ENCODE measurements around the gene AOPEP.
"Not testable (repeated sequence)": the region's sequence is repeated elsewhere in the genome, so short reads cannot be mapped to it uniquely, and the experiment has no call there.

AOPEP gene

DNA sequence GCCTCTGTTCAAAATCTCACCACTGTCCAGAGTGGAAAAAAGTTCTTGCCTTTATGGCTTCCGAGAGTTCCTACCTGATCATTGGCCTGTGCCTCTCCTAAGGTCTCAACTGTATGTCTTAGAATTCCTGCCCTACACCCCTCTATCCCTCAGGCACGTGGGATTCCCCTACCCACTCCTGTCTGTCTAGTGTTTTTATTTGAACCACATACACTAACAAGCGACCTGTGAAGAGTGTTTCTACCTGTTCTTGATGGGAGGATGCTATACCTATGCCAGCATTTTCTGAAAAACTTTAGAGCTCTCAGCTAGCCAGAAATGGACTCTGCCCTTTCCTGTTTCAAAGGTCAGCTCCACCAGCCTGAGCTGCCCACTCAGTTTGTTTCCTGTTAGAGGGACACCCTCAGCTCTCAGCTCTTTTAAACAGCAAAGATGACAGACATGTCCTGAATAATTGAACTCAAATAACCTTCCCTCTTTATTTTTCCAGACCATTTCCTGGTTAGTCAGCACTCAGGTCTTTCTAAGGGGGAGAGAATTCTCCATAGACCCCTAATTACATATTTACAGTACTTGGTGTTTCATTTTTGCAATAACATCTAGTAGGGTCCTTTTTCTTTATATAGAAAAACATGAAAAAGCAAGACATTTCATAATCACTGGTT, 214.8 kb downstream of the AOPEP start:
- no peak for DNase-seq

DNA sequence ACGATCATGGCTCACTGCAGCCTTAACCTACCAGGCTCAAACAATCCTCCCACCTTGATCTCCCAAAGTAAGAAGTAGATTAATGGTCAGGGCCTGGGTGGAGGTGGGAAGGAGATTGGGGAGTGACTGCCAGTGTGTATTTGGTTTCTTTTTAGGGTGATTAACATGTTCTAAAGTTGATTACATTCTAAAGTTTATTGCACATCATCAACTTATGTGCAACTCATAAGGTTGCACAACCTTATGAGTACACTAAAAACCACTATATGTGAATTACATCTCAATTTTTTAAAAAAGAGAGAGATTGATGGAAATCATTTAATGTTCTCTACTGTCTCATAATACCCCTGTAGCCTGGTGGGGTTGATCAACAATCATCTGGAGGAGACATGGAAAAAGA, 218.1 kb downstream of the AOPEP start:
- no peak for DNase-seq

DNA sequence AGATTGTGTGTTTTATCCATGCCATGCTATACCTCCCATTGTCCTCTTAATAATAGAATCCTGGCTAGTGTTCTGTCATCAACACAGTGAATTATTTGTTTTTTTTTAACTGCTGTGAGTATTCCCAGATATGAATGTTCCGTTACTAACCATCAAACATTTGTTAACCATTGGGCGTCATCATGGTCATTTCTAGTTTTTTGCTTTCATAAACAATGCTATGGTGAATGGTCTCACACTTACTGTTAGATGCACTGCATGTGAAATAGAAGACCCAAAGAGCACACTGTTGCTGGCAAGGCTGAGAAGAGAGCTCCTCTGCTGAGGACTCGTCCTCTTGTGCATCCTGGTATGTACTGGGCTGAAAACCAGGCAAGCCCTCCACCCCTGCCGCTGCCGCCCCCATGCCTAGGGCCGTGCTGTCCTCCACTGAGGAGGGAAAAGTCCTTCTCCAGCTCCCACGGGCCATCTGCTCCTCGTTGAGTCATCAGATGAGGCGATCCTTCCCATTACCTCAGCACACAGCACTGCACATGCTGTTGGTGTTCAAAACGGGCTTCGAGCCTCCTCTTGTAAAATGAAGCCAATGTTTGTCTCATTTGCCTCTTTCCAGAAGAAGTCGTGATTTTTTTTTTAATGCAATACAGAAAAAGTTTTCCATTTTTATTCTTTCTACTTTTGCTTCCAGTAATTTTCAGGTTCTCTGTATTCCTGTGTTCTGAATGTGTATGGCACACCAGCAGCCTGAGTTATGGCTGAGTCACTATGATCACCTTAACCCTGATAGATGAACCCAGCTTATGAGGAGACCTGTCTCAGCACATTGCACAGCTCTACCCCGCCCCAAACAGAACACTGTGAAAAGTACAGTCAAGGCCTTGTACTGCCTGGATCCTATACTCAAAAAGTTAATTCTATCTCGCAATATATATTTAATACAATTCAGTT, 219.0 kb downstream of the AOPEP start:
- DNase-seq, result no peak

DNA sequence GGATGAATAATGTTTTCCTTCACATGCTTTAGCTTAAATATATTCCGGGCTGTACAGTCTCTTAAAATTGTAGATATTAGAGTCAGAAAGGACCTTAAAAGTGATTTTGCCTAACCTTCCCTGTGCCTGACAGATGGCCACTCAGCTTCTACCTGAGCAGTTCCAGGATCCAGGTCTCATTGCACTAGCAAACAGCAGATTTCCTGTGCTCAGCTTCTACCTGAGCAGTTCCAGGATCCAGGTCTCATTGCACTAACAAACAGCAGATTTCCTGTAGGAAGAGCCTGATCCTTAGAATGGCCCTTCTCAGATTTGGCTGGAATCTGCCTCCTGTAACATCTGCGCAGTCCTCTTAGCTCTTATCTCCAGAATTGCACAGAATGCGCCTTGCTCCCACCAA, 219.8 kb downstream of the AOPEP start:
- DNase-seq, result no peak

DNA sequence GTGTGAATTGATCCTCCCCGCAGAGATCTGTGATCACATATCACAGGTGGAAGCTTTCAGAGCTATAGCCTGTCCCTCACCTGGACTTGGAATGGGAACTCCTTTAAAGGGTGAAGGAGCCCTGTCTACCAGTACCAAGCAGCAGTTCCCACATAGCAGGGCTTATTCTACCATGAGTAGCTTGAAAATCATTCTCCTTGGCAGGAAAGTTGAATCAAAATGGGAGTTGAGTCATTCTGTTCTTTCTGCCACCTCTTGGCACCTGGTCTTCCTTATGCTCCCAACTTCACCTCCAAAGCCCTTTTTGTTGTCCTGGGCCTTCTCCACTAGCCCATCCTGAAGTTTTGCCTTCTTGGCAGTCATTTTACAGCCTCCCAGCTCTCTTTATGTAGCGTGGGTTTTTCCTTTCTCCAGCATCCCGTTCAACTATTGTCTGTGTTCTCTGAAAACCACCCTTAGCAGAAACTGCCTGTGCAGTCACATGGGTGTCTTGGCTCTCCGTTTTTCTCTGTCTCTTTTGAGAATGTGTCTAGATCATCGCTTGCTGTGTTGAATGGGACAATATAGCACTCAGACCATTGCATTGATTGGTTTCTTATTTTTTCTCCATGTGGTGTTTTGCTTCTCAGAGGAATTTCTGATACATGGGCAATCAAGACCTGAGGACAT, 222.2 kb downstream of the AOPEP start:
- no peak for DNase-seq

DNA sequence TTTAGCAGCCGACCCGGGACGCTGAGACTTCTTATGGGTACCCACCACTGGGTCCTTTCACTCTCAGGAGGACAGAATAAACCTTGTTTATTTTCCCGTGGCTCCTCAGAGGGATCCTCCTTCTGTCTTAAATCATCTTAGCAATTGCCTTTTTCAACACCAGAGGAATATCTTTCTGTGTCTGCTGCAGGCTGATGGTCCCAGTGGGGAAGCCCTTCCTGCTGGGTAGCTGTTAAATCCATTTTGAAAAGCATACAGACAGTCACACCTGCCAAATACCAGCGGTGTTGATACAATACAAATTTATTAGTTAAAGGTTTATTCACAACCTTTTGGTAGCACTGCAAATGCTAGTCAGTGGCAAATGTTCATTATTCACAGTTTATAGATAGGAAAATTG, 222.9 kb downstream of the AOPEP start:
- no peak for DNase-seq

DNA sequence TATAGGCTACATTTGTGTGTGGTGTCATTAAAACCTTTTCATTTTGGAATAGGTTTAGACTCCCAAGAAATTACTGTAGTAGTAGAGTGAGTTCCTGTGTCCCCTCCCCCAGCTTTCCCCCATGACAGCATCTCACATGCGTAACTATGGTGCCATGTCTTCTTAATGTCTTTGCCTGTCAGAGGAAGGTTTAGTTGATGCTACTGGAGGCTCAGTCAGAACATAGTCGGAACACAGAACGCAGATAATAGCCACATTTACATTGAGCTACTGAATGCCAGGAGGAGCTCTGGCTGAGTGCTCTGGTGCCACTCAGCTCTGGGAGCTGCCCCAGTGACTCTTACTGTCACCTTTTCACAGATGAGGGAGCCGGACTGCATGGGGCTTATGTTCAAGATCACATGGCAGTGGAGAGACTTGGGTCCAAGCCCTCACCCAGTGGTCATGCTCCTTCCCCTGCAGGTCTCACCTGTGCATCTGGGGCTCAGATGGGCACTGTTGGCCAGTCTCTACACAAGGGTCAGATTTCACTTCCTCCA, 223.6 kb downstream of the AOPEP start:
- DNase-seq, result no peak

DNA sequence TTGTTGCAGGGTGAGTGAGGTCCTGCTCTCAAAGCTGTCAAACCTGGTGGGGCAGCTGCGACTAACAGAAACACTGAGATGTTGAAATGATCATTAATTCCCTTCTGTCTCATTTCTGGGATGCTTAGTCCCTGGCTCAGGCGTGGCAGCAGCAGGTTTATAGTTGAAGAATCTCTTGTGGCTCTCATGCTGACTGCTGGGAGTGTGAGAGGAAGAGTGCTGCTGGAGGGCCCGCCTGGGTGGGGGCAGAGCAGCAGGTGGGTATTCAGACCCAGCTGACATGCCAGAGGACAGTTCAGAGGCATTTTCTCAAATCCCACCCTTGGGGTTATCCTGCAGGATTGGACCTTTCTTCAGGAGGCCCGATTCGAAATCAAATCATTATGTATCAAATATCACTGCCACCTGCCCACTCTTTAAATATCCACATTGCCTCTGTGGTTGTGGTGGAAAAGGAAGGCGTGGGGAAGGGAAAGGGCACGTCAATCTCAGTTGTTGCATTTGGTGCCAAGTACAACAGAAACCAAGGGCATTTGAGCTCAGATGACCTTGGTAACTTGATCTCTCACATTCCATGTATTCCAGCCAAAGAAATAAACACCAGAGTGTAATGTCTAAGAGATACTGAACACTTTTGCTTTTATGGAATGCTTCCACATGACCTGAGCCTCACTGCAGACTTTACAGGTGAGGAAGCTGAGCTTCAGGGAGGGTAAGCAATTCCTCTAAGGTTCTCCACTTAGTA, 224.3 kb downstream of the AOPEP start:
- no peak for DNase-seq

DNA sequence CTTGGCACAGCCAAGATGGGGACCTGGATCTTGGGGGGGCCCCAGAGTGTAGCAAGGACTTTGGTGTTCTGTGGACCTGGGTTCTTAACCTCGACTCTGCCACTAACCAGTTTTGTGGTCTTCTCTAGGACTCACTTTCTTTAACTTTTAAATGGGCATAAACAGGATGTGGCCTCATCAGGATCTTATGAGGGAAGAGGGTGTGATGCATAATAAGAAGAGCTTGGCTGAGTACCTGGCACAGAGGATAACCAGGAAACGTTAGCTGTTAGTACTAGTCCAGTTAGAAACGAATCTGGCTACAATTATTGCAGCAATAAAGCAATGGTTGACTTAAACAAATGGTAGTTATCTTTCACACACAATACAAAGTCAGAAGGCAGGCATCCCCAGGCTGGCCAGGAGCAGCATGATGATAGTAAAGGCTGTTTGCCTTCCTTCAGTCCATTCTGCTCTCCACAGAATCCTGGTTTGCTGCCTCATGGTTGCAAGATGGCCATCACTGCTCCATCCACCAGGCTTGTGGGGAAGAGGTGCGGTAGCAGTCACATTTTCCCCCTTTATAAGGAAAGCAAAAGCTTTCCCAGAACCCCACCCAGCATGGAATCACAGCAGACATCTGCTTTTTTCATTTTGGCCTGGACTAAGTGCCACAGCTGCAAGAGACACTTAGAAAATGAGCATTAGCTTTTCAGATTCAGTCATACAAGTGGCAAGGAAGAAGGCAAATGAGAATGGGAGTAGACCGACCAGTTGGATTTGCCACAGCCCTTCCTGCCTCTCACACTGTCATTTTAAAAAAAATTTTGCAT, 225.0 kb downstream of the AOPEP start:
- DNase-seq, result no peak

DNA sequence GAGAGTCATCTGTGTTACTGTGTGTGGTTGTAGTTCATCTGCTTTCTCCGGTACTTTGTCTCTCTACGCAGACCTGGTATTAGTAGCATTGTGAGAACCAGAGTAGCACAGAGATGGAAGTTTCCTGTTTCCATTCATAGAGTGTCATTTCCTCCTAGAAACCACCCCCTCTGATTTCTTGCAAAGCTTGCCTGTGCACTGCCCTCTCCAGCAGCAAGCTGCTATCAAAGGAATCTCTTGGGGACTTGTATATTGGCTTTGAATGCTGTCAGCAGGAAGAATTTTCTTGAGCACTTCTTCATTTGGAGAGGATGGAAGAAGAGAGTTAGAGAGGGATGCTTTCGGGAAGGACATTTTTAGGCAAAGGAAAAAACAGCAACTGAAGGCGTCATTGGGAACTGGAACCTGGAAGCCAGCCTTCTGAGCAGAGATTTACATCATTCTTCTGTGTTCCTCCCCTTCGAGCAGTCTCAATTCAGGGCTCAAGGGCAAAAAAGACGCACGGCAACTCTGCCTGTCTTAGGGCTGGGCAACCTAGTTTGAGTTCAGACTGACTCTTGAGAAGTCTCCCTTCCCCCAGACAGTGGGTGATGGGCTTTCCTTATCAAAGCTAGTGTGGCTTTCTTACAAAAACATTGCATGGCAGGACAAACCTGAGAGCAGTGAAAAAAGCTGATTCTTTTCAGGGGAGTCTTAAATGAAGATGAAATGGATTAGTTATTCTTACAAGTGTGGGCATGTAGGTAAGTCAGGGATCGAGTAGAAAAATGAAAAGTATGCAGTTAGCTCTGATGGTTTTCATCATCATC, 226.3 kb downstream of the AOPEP start:
- peak; percentile 16 for DNase-seq

DNA sequence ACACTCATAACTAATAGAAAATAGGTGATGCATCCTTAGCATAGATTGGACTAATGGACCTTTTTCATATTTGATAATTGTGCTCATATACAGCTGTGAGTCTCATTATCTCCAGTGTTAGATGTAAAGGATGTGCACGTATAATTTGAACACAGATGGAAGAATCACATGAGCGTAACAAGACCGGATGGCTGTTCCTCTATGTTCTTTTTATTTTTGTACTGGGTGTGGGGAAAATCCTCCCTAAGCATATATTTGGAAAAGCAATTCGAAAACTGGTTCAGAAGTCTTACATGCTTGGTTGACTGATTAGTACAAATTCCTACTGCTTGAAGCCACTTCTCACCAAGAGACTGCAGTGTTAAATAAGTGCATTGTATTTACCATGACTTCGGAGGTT, 230.2 kb downstream of the AOPEP start:
- DNase-seq, result no peak

DNA sequence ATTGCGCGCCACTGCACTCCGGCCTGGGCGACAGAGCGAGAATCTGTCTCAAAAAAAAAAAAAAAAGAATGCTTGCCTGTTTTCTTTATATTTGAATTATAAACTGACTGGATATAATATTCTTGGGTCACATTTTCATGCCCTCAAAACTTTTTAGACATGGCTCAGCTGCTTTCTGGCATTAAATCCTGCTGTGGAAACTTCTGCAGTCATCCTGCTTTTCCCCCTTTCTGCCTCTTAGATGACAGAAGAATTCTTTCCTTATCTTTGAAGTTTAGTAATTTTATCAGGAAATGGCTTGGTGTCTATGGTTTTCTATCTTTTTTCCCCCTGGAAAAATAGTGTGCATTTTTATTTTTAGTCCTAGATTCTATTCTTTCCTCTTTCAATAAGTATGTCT, 234.5 kb downstream of the AOPEP start:
- DNase-seq, result no peak

DNA sequence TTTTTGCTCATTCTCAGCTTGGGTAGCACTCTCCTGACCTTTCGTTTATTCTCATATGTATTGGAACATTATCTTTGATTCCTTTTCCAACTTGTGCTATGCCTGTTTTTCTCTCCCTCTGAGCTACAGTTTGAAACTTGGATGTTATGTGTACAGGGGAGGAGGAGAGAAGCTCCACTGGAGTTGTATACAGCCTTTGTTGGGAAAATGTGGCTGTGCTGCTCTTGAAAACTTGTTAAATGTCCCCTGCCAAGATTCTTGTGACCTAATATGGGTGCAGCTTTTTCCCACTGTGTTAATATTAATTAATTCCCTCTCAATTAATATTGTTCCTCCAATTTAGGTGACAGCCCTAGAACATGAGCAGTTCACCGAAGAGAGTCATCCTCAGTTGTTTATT, 235.4 kb downstream of the AOPEP start:
- no peak for DNase-seq

DNA sequence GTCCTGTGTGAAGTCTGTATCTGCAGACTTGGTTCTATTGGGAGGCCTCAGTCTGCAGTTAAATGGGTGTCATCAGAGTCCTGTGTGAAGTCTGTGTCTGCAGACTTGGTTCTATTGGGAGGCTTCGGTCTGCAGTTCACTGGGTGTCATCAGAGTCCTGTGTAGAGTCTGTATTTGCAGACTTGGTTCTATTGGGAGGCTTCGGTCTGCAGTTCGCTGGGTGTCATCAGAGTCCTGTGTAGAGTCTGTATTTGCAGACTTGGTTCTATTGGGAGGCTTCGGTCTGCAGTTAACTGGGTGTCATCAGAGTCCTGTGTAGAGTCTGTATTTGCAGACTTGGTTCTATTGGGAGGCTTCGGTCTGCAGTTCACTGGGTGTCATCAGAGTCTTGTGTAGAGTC, 239.1 kb downstream of the AOPEP start:
- not testable (repeated sequence) for DNase-seq

DNA sequence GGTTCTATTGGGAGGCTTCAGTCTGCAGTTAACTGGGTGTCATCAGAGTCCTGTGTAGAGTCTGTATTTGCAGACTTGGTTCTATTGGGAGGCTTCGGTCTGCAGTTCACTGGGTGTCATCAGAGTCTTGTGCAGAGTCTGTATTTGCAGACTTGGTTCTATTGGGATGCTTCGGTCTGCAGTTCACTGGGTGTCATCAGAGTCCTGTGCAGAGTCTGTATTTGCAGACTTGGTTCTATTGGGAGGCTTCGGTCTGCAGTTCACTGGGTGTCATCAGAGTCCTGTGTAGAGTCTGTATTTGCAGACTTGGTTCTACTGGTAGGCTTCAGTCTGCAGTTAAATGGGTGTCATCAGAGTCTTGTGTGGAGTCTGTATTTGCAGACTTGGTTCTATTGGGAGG, 239.5 kb downstream of the AOPEP start:
- DNase-seq, result not testable (repeated sequence)

DNA sequence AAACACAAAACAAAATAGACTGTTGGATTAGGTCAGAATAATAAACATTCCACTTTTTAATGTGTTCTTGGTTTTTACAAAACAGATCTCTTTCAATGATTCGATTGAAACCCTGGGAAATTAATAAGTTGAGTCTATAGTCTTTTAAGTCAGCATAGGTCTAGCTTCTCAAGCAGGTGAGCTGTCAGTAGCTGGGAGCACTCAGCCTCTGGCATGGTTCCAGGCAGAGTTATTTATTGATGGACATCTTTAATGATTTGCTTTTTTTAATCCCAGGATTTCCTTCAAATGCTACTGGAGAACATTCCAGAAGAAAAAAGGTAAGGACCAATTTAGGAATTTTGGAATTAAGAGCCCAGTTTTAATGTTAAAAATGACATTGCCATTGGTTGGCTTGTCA, 241.0 kb downstream of the AOPEP start:
- DNase-seq, result no peak

DNA sequence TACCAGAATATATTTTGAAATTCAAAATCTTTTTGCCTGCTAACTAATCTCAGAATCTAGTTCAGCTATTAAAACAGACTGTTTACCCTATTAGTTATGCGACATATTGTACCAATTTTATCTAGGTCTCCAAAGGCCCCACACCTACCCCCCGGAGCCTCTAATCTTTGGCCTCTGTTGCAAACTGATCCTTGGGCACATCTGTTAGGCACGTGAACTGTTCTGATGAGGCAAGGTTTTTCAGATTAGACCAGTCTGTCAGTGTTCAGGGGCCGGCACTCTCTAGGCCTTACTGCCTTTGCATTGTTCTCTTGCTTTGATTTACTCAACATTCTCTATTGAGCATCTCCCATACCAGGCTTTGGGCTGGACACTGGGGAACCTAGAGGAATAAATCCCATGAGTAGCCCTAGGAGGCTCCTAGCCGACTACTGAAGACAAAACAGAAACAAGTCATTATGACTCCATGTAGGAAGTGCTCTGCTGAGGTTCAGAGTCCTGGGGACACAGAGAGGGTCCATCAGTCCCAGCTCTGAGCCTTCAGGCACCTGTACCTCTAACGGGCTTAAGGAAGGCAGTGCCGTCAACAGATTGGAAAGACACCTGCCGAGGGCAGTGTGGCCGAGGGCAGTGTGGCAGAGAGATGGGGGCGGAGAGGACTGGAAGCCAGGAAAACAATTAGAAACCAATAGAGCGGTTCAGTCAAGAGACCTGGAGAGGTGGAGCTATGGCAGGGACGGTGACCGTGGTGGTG, 245.1 kb downstream of the AOPEP start:
- DNase-seq, result no peak

DNA sequence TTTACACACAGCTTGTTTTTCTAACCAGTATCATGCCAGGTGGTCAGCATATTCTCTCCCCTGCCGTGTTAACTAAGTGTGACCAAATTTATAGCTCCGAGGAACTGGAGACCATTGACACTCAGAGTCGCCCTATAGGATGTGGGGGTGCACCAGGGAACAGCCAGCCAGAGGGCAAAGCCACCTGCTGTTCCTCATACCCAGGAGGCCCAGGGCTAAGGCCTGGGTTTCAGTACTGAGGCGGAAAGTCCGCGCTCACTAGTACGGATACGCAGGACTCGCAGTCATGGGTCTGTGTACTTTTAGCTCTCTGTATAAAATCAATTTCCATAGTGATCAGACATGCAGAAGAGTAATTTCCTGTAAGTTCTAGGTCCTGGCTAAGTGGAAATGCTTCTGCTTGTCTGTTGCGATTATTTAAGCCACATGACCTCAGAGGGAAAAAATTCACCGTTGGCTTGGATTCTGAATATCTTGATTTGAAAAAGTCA, 247.0 kb downstream of the AOPEP start:
- DNase-seq, result no peak

DNA sequence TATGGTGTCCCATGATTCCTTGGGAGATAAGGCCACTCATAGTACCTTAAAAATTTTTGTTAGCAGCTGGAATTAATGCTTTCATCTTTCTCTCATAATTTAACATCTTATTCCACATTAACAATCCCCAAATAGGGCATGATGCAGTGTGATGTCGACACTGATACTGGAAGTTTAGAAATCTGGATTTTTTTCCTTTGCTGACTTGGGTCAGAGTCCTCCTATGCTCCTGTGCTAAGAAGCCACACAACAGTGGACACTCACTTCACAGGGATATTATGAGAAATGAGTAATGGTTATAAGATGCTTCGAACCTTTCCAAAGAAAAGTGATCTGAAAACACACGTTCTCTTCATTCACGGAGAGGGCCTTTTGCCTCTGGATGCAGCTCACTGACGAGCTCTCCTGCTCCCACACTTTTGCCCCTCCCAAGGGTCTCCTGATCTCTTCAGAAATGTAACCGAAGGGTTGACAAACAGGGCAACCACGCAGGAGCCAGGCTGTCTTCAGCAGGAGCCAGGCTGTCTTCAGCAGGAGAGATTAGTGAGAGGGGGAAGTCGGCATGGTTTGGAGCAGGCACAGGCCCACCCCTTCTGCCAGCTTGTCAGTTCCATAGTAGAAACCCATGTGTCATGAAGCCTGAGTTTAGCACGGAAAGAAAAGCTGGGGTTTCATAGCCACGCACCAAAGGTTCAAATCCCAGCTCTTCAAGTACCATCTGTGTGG, 247.8 kb downstream of the AOPEP start:
- DNase-seq, result no peak

Data from MV-4-11 (cell line).